HG03469 (cell line): ENCODE results near the gene S100PBP.

Source experiments
- ATAC-seq: cut with Tn5 transposase; IDR thresholded peaks from one replicate; pipeline ENCODE4 v1.9.1; 2021; ENCODE audit warnings: mild to moderate bottlenecking, moderate library complexity, moderate number of reproducible peaks; ENCODE audit not compliant: unreplicated experiment

Gene S100PBP

DNA sequence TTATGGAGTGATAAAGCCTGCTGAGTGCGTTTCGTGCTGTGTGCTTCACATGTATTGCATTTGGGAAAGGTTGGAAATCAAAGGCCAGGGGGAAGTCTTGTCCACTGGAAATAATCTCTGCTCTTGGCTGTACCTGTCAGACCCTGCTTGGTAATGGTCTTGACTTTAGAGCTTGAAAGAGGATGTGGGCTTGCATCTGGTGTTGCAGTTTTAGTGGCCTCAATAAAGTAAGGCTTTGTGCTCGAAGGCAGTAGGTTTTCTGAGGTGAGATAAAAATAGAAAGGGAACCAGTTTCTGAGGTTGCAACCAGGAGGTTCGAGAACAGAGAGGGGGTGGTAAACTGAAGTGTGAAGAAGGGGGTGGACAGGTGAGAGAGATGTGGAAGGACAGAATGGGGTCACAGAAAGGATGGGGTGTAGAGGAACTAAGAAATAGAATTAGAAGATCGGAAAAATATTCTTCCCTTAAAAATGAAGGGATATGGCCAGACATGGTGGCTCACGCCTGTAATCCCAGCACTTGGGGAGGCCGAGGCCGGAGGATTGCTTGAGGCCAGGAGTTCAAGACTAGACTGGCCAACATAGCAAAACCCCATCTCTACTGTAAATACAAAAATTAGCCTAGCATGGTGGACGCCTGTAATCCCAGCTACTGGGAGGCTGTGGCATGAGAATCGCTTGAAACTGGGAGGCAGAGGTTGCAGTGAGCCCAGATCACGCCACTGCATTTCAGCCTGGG is 1.5 kb downstream of the S100PBP start:
- ATAC-seq = peak; percentile 27

DNA sequence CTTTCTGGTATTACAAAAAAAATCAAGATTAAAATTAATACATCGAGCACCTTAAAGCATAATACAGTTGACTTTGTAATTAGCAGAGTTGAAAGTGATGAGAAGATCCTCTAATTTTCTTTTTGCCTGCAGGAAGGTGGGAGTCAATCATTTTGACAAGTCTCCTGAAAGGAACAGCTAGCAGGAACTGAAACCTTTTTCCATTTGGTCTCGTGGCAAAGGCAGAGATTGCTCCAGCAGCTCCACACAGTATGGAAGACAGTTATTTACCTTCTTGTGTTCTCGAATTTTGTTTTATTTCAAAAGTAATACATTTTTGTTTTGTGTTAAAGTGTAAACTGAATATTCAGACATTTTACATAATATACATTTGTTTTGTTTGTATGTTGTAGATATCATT is 7.7 kb downstream of the S100PBP start:
- no peak for ATAC-seq

- no peak for ATAC-seq
Measured at GRCh38 chr1:32828341-32828740, 10.9 kb downstream of the S100PBP start.

- no peak for ATAC-seq
Measured at GRCh38 chr1:32830092-32830852, 12.8 kb downstream of the S100PBP start.

DNA sequence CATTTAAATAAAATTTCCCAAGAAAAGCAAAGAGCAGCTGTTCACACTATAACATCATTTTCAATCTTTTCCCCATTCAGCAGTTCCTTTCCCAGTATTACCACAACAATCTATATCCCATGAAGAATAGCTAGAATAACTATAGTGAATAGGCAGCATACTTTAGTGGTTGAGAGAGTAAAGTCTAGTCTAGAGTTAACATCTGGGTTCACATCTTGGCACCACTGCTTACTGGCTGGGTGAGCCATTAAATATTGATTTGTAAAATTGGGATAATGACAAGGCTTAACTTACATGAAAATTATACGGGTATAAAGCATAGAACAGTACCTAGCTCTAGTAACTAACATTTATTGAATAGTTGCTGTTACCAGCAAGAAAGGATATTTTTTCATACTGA is 14.4 kb downstream of the S100PBP start:
- ATAC-seq = no peak

DNA sequence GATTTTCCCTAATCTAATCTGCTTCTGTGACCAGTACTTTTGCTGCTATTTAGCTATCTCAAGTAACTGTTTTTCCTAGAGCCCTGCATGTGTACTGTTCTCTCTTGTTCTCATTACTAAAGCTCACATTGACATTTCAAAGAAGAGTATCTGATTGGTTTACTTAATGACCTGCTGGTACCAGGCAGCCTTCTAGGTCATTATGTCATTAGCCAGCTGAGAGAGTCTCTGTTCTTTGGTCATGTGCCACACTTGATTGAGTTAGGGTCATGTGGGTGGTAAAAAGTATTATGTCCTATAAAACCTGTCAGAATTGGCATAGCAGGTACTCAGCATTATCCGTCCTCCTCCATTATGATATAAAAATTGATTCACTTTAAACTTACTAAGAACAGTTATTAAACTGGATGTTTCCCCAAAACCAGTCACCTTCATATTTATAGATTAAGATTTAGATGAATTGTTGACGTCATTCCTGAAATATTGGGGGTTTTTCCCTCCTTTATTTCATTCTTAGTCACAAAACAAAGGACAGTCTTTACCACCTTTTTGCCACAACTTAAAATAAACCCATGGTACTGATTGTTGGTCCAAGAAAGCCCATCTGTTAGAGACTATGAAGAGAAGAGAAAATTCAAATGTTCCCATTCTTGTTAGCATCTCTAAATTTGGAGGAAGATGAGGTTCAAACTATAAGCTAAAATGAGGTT is 31.1 kb downstream of the S100PBP start:
- ATAC-seq = no peak

- ATAC-seq = no peak
Measured at GRCh38 chr1:32855861-32856617, 38.6 kb downstream of the S100PBP start.

DNA sequence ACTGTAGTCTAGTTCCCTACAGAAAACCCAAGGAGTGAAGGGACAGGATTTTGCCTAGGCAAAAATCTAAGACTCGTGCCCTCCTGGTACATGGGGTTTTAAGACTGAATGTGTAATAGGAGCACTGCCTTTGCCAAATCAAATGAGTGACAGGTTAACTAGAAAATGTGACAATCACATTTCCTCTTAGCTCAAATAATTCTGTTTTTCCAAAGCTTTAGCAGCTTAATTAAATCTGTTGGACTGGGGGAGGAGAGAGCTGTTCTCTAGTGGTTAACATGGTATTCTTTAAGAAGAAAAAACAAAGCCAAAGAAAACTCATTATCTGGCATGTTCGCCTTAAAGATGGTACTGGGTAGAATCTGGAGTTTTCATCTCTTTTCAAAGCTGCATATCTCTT is 40.7 kb downstream of the S100PBP start:
- no peak for ATAC-seq

- ATAC-seq = no peak
Measured at GRCh38 chr1:32858791-32859190, 41.3 kb downstream of the S100PBP start.

GRCh38 chr1:32859915-32860314 is 42.5 kb downstream of the S100PBP start:
- ATAC-seq = no peak

- no peak for ATAC-seq
Measured at GRCh38 chr1:32860566-32860965, 43.1 kb downstream of the S100PBP start.

DNA sequence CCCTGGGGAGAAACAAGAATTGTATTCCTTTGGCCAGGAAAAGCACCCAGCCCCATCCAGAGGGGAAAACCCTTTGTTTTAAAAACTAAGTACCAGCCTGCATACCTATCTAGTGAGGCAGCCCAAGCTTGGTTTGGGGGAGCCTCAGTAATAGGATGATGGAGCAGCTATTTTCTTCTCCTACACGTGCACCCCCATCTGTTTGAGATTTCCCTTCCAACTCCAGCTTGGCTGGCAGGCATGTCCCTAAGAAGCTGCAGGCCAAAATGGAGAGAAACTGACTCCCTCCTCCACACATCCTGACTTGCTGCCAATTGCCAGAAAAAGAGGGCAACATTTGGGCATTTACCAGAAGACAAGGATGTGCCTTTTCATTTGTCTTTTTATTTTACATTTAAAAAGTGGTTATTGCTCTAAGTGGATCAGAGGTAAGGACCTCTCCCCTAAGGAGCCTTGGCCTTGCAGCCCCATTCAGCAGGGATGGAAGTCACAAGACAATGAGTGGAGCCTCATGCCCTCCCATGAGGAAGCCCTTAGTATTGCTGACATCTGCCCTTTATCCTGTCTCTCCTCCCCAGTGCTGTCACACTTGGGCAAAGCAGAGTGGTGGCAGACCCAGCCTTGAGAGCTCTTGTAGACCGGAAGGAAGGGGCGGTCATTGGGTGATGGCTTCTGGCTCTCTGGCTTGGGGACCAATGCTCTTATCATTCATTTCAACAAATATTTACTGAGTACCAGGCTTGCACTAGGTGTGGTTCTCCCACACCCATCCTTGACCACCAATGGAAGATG is 44.6 kb downstream of the S100PBP start:
- no peak for ATAC-seq

GRCh38 chr1:32863218-32863880 is 45.9 kb downstream of the S100PBP start:
- ATAC-seq = no peak

- ATAC-seq = no peak
Measured at GRCh38 chr1:32863881-32864245, 46.4 kb downstream of the S100PBP start.

- ATAC-seq = no peak
Measured at GRCh38 chr1:32864375-32865019, 47.0 kb downstream of the S100PBP start.

DNA sequence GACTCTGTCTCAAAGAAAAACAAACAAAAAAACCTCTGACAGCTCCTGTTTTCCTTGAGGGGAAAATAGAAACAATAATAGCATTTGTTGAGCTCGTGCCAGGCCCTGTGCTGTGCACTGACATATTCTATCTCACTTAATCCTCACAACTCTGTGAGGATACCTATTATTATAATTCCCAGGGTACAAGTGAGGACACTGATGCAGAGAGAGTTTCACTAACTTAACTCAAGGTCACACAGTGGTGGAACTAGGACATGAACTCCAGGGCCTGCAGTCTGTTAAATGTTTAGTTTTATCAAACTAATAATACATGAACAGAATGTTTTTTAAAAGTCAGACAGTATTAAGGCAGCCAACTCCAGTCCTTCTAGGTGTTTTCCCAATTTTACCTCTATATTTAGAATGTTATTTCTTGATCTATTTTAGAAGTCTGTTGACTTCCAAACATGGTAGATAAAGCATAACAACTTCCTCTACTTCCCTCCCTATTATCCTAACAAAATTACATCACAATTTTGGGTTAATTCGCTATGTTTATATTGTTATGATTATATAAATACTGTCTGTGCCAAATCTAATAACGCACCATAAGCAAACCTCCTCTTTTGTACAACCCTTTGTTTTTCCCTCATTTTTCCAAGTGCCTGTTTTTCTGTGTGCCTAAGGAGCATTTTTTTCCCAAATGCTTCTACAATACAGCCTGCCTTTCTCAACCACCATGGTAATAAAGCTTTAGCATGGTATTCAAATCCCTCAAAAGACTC is 48.4 kb downstream of the S100PBP start:
- no peak for ATAC-seq

DNA sequence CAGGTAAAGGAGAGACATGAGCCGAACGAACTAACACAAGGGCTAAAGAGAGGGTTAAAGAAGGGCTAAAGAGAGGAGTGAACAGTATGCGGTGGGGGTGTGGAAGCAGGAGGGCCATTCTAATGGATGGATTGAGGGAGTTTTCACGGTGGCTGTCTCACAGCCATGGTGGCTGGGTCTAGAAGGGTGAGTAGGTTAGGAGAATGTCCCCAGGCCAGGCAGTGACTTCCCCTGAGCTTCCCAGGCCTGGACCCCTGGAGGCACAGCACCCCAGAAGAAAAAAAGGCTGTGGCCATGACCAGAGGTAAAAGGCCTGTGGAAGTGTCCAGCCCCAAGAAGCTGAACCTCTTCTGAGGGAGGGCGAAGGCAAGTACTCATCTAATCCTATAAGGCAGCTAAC is 49.7 kb downstream of the S100PBP start:
- no peak for ATAC-seq

DNA sequence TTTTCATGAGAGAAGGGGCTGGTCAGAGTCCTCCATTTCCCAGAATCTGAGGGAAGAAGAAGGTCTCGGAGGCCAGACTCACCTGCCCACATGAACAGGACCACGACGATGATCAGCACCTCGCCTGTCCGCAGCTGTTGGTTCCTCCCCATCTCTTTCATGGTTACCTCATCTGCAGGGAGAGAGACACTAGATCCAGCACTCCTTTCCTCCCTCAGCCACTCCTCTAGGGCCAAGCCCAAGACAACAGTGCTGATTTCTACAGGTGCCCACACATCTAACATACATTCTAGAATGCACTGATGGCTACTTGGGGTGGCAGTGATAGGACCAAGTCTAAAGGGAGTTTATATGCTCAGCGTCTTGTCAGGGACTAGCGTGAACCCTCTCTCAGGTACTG is 50.2 kb downstream of the S100PBP start:
- ATAC-seq = no peak

DNA sequence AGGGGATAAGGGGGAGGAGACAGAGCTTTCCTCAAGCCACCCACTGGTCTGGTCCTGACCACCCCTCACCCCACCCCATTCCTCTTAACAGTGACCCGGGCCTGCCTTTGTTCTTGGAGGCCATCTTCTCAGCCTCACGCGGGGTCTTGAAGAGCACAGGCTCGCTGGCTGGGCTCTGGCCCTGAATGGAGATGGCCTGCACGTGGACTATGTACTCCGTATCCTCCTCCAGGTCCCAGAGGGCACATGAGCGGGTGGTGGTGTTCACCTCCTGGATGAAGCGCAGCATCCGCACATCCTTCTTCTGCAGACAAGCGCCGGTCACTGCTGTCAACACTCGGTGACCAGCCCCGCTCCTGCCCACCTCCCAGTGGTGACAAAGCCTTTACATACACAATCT is 50.6 kb downstream of the S100PBP start:
- no peak for ATAC-seq
